Left renal pelvis (tissue), 4 donors: ENCODE results near the gene DIRAS3. TPM values are rescaled to one million over a fixed set of nuclear protein-coding genes. Genes with fewer than 3 reads are reported as not detected.
"Not testable (repeated sequence)": the region's sequence is repeated elsewhere in the genome, so short reads cannot be mapped to it uniquely, and the experiment has no call there.

Experiments
- DNase-seq, 4 donors: peaks; one replicate each; pipeline ENCODE4 v3.0.0-alpha.2; 2013; ENCODE audit warnings: low read depth in 4 of 4, low spot score in 3 of 4
- polyA plus RNA-seq, 4 donors: library from polyadenylated mRNA; unstranded; fragments of 120-200 nt; gene quantifications; one replicate each; pipeline ENCODE4 v1.2.1, GENCODE V29; 2013; ENCODE audit not compliant: insufficient read length in 4 of 4

DIRAS3 gene, protein sequence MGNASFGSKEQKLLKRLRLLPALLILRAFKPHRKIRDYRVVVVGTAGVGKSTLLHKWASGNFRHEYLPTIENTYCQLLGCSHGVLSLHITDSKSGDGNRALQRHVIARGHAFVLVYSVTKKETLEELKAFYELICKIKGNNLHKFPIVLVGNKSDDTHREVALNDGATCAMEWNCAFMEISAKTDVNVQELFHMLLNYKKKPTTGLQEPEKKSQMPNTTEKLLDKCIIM
- 1 to 10 TPM; 2.3 to 3.5 (median 2.9) TPM for polyA plus RNA-seq

DNA sequence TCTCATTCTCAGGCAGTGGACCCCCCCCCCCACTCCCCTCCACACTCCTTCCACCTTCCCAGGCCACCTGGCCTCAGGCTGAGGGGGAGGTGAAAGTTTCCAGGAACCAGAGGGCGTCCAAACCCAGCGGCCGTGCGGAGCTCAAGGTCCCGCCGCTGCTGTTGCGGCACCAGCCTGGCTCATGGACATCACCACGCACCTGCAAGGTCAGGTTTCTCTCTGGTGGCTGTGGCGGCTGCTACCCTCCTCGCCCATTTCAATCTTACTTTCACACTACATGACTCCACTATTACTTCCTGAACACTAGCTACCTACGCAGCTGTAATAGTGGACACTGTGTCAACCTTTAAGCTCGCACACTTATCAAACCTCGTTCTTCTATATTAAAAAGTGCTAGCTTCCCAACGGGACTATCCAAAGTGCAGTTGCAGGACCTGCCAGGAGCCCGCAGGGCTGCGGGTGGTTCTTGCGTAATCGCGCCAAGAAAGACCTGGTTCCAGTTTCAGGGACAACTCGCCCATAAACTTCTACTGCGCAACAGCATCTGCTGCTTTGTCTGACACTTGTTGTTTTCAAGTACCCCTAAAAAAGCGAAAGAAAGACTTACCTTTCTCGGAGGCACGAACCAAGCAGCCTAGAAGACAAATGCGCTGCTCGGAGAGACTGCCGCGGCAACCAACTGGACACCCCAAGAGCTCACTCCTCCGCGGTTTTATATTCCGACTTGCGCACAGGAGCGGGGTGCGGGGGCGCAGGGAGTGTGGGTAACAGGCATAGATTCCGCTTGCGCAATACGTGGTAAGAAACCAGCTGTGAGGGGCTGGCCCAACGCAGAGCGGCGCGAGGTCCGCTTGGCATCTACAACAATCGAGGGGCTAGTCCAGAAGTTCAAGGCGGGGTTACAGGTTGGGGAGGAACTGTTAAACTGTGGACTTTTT lies at the start of gene DIRAS3:
DIRAS3 (minus strand) TSS at position 687 of the 938 bp plus-strand sequence. CDS start 3,330 bp downstream, outside the sequence.
- peak in 1 of 4 donors; percentile 12 for DNase-seq

DNA sequence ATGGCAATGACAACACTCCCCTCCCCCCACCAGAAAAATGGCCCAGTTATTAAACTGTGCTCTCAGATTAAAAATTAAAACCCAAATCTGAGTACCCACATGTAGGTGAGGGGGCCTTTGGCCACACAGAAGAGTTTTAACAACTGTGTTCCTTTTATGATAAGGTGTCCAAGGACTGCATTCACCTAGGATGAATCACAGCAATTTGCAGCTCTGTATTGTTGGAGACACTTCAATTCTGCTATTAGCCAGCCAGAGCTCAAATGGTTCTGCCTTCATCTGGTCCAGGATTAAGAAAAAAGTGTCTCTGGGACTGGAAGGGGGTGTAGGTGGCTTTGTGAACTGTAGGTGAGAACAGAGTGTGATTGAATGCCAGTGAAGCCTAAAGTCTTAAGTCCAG lies 43.3 kb upstream of the DIRAS3 start:
- DNase-seq = no peak

DNA sequence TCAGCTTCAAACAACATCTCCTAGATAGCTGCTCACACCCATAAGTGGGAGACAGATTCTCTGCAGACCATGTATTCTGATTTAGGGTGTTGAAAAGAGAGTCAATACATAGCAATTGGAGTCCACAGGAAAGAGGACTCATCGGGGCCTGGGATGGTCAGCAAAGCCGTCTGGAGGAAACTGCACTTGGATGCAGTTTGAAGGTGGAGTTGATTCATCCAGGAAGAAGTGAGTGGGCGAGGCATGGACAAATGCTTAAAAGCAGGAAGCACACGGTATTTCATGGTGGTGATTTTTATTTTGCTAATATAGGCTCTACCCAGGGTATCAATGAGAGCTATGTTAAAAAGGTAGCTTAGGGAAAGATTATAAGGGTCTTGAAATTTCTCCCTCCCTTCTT lies 36.8 kb upstream of the DIRAS3 start:
- DNase-seq = no peak

DNA sequence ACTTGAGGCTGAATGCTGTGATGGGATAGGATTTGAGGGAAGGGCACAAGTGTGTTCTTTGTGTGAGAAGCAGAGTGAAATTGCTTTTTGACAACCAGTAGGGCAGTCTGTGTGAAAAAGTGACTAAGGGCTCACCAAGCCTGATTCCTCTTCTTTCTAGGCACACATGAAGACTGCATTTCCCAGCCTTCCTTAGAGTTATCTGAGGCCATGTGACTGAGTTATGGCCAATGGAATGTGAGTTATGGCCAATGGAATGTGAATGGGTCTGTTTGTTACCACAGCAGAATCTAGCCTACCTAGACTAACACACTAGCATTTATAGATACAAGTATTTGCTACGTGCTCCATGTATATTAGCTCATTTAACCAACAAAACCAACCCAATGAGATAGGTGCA lies 35.3 kb upstream of the DIRAS3 start:
- DNase-seq = no peak

DNA sequence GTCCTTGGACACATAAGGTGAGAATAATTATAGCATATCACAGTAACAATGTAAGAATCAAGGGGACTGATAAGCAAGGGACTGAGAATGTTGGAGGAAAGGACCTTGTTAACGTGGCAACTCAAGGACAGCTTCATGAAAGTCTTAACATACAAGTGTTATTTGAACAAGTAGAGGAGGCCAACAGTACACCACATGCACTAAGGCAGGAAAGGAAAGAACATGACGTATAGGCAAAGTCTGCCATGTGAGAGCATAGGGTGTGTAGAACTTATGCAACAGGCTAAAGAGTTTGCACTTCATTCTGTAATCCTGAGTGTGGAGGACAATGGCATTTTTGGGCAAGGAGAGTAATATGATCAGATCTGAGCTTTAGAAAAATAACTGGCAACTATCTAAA lies 33.3 kb upstream of the DIRAS3 start:
- DNase-seq = no peak

DNA sequence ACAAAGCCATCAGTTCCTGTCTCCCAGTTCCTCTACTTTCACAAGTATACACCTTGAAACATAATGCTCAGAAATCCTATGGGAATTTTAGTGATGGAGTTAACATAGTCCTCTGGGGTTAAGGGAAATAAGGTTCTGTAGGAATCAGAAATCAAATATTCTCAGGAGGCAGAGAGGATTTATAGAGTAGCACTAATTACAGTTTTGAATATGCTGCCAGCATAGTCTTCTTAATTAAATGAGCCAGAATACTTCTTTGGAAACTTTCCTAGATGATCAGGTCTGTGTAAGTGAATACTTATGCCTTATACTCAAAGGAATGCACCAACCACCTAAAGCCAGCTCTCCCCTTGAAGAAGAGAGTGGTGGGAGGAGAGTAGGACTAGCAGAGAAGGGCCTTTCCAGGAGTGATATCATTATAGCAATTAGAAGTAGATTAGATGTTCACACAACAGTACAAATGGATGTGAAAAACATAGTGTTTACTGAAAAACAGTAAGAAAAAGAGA lies 31.4 kb upstream of the DIRAS3 start:
- no peak for DNase-seq

DNA sequence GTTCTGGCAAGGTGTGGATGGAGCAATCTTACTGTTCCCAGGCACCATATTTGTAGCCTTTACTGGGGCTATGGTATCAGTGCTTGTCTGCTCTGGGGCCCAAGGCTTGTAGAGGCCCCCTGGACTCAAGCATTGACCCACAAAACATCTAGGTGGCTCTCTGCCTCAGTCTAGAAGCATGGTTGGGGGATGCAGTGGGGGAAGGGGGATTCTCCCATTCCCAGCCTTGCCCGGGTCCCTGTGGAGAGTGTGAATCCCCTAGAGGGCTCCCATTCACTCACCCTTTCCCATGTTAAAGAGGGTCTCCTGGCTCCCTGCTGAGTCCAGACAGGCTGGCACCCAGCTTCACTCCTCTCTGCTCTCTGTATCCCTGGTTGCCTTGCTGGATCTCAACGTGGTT lies 28.2 kb upstream of the DIRAS3 start:
- DNase-seq = no peak

DNA sequence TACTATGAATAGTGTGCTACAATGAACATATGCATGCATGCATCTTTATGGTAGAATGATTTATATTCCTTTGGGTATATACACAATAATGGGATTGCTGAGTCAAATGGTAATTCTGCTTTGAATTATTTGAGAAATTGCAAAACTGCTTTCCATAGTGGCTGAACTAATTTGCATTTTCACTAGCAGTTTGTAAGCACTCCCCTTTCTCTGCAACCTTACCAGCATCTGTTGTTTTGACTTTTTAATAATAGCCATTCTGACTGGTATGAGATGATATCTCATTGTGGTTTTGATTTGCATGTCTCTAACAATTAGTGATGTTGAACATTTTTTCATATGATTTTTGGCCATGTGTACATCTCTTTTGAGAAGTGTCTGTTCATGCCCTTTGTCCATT lies 24.0 kb upstream of the DIRAS3 start:
- no peak for DNase-seq

DNA sequence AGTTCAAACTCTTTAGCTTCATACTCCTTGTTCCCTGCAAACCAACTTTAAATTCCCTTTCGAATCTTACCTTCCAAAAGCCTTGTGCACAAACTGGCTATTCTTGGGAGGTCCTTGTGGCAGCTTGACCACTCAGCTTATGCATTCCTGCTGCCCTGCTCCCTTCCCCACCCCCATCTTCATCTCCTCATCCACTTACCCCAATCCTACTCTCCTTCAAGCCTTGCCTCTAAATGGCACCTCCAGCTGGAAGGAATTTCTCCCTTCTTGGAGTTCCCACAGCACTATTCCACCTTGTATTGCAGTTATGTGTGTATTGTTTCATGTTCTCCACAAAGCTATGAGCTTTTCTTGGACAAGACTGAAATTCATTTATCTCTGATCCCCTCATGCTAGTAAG lies 15.3 kb upstream of the DIRAS3 start:
- DNase-seq = no peak

DNA sequence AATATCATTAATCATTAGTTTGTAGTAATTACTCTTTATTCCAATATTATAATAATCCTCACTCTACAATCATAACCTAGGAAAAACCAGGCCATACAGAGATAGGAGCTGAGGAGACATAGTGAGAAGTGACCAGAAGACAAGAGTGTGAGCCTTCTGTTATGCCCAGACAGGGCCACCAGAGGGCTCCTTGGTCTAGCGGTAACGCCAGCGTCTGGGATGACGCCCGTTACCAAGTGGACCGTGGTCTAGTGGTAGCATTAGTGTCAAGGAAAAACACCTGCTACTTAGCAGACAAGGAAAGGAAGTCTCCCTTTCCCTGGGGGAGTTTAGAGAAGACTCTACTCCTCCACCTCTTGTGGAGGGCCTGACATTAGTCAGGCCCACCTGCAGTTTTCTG lies 7.6 kb upstream of the DIRAS3 start:
- DNase-seq = not testable (repeated sequence)

DNA sequence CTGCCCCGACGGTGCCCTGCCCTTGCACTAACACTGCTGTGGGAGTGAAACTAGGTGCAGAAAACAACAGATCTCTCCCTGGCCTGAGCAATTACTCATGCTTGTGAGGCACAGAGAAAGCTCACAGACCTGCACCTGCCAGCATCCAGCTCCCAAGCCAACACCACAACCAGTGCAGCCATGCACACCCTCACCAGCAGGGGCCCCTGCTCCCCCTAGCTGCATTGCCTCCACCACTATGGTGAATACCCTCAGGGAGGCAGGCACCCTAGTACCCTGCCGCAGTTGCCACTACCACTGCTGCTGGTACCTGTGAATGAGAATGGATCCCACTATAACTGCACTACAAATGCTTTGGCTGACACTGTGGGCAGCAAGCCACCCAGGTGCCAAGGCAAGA lies 7.1 kb upstream of the DIRAS3 start:
- DNase-seq = no peak

DNA sequence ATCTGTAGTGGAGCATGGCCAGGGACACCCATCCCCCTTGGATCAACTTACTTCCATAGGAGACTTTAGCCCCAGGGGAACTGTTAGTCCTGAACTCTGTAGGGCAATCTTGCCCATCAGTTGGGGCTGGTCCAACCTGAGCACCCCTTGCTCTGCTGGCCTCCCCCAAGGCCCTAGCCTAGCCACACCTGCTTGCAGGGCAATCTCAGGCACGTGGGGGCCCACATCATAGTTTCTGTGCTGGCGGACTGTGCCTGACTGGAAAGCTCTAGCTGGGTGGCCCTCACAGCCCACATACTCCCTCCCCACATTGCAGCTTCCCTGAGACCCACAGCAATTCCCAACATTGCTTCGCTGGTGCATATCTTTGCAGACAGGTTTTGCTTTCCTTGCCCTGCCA lies 6.6 kb upstream of the DIRAS3 start:
- DNase-seq = no peak

DNA sequence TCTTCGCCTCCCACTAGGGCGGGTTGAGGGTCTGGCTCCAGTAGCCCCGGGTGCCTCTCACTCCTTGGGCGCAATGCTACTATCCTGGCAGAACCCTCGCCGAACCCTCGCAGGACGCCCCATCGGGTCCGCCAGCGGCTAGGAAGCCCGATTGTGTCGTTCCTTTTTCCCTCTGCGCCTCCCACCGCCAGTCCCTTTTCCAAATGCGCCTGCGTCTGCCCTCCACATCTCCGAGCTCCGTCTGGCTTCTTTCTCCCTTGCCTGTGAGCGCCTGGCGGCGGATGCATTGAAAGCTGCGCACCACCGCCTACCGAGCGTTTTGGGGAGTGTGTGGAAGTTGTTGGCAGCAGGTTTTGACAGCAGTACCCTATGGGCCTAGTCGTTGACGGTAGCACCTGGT lies 1.0 kb upstream of the DIRAS3 start:
- peak in 1 of 4 donors; percentile 25 for DNase-seq

DNA sequence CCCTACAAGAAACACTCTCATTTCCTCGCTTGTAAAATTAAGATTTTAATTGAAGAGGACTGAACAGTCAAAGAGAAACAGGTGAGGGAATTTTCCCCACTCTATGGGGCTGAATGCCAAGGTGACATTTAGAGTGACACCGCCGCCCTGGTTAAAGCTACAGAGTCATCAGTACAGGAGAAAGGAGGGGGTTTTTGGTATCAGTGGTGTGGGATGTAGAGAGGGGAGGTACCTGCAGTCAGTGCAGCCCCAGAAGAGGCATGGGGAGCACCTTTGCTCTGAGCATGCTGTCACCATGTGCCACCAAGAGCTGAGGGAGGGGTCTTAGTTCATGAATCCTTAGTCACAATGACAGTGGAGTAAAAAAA lies 2.8 kb downstream of the DIRAS3 start:
- no peak for DNase-seq

DNA sequence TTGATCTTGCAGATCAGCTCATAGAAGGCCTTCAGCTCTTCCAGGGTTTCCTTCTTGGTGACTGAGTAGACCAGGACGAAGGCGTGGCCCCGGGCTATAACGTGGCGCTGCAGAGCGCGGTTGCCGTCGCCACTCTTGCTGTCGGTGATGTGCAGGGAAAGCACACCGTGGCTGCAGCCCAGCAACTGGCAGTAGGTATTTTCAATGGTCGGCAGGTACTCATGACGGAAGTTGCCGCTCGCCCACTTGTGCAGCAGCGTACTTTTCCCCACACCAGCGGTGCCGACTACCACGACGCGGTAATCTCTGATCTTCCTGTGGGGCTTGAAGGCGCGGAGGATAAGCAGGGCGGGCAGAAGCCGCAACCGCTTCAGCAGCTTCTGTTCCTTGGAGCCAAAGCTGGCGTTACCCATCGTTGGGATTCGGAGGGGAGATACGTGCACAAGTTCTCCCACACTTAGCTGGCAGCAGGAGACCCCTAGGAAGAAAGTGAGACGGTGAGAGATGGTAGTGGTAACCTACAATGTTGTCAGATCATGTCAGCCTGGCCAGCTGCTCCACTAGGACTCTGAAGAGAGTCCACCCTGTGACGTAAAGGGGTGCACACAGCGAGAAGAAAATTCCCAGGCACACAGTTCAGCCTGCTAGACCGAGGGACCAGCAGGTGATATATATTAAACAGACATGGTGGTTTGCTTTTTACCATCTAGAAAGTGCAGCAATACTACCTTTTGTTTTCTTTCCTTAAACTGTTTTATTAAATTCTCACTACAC lies 3.4 kb downstream of the DIRAS3 start:
- no peak for DNase-seq

DNA sequence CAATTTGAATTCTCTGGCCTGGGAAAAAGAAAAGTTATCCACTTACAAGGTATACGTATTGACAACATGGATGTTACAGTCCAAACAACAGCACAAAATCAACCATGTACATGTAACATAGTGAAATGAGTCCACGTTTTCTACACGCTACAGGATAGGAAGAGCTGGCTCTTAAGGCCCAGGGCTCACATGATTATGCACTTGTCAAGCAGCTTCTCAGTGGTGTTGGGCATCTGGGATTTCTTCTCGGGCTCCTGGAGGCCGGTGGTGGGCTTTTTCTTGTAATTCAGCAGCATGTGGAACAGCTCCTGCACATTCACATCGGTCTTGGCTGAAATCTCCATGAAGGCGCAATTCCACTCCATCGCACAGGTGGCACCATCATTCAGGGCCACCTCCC lies 4.0 kb downstream of the DIRAS3 start:
- no peak for DNase-seq

DNA sequence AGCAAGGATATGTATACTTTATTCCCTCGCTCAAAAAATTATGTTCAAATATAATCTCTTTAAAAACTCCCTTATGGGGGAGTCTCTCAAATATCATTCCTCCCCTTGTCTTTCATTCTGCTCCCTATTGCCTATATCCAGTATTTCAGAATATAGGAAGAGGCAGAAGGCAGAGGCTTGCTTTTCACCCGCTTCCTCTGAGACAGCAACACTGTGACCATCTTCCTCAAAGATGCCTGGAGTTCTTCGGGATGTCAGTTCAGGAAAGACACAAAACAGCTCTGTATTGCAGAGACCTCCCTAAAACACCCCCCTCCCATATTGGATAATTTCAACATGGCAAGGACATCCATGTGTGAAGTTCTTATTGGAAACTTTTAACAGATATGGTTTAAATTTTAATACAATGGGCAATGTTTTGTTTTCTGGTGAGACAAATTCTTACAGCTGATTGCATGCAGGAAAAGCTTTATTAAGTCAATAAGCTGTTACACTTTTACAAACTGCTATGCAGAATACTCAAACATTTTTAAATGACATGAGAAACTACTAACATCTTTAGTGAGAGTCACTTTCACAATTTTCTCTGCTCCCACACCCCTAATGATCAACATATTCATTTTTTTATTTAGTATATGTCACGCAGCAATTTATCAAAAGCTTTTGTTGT lies 4.8 kb downstream of the DIRAS3 start:
- DNase-seq = no peak

DNA sequence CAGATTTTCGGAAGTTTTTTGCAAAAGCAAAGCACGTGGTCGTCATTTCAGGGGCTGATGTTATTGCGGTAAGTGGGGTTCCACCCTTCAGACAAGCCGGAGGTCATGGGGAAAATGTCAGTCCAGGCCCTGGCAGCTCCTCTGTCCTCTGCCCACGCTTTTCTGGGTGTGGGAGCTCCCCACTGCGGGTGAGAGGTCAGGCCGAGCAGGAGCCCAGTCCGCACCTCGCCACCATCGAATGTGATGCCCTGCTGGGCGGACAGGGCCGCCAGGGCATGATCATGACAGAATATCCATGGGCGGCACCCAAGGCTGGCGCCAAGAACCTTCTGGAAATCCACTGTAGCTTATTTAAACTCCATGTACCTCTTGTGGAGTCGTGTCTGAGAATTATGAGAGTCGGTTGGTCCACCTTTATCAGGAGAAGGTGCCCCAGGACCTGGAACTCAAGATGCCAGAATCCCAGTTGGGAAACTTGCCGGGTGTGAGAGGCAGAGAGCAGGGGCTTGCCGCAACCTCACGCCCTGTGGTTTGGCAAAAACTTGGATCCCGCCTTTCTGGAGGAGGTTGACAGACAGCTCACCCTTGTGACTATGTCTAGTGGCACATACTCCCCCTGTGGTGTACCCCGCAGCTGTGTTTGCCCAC lies 6.9 kb downstream of the DIRAS3 start:
- DNase-seq = no peak

DNA sequence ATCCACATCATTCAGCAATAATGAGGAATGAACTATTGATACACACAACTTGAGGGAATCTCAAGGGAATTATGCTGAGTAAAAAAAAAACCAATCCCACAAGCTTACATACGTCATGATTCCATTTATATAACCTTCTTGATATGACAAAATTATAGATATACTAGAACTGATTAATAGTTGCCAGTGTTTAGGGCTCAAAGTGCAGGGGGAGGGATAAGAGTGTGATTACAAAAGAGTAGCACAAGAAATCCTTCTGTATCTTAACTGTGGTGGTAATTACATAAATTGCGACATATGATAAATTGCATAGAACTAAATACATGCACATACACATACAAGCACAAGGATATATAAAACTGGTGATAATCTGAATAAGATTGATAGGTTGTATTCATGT lies 13.5 kb downstream of the DIRAS3 start:
- DNase-seq = no peak

DNA sequence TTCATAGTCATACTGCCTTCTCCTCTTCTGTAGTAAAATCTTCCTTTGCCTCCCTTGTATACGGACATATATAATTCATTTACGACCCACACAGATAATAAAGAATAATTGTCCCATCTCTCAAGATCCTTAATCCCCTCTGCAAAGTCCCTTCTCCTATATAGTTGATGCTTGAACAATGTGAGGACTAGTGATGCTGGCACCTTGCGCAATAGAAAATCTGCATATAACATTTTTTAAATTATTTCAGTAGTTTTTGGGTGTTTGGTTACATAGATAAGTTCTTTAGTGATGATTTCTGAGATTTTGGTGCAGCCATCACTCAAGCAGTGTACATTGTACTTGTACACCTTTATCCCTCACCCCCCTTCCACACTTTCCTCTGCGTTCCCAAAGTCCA lies 21.0 kb downstream of the DIRAS3 start:
- DNase-seq = no peak
